CD4-positive, alpha-beta T cell treated with Interleukin-4 for 1 hour (primary cell): Measurements from ENCODE around the gene NLRP6.

Experiments
- DNase-seq, 2 donors: peaks; one replicate each; pipeline ENCODE4 v3.0.0-alpha.2; 2020 to 2022

Gene NLRP6

GRCh38 chr11:256952-257737 is 21.1 kb upstream of the NLRP6 start:
- no peak for DNase-seq

GRCh38 chr11:257766-258493 is 20.3 kb upstream of the NLRP6 start:
- no peak for DNase-seq

GRCh38 chr11:259413-259812 is 18.8 kb upstream of the NLRP6 start:
- DNase-seq = no peak

- DNase-seq = no peak
Measured at GRCh38 chr11:261624-262023, 16.6 kb upstream of the NLRP6 start.

- peak in 1 of 2 donors; percentile 50 for DNase-seq
Measured at GRCh38 chr11:266676-267439, 11.3 kb upstream of the NLRP6 start.

- DNase-seq = peak; percentile 60 to 69
Measured at GRCh38 chr11:267491-267994, 10.7 kb upstream of the NLRP6 start.

- peak; percentile 59 to 74 for DNase-seq
Measured at GRCh38 chr11:268716-269145, 9.5 kb upstream of the NLRP6 start.

- peak; percentile 73 to 81 for DNase-seq
Measured at GRCh38 chr11:269146-269890, 8.9 kb upstream of the NLRP6 start.

- peak in 1 of 2 donors; percentile 8 for DNase-seq
Measured at GRCh38 chr11:270451-271318, 7.5 kb upstream of the NLRP6 start.

- DNase-seq = peak in 1 of 2 donors; percentile 10
Measured at GRCh38 chr11:271319-271715, 6.9 kb upstream of the NLRP6 start.

GRCh38 chr11:272195-272930 is 5.8 kb upstream of the NLRP6 start:
- peak in 1 of 2 donors; percentile 10 for DNase-seq

GRCh38 chr11:272931-273198 is 5.3 kb upstream of the NLRP6 start:
- no peak for DNase-seq

- no peak for DNase-seq
Measured at GRCh38 chr11:276219-276618, 2.0 kb upstream of the NLRP6 start.

GRCh38 chr11:279040-279965 is 1.1 kb downstream of the NLRP6 start:
- DNase-seq = peak in 1 of 2 donors; percentile 15

- DNase-seq = peak; percentile 46 to 56
Measured at GRCh38 chr11:279966-280705, 1.9 kb downstream of the NLRP6 start.

- DNase-seq = peak; percentile 29 to 38
Measured at GRCh38 chr11:280706-281485, 2.7 kb downstream of the NLRP6 start.

- DNase-seq = peak in 1 of 2 donors; percentile 2
Measured at GRCh38 chr11:281486-282161, 3.4 kb downstream of the NLRP6 start.

- DNase-seq = peak in 1 of 2 donors; percentile 8
Measured at GRCh38 chr11:282171-282570, 4.0 kb downstream of the NLRP6 start.
